GM23338 (cell line): ENCODE data around the gene LENG9.

Experiments used
- CREB1 ChIP-seq: fragments of 250-450 bp; sonication (Bioruptor Pico); IDR thresholded peaks from 2 replicates; pipeline ENCODE4 v1.5.0; 2020; ENCODE audit warnings: low read depth, mild to moderate bottlenecking, moderate library complexity
- CTCF ChIP-seq, 2 experiments: fragments of 200-600 bp in 1 of 2; sonication (generic) in 1 of 2; conservative IDR thresholded peaks; 2 replicates each; pipeline versions ENCODE4 v1.5.1 to v1.6.1; 2016 to 2017; ENCODE audit warnings: antibody characterized with exemption in 2 of 2, low read depth in 2 of 2, mild to moderate bottlenecking in 2 of 2, moderate library complexity in 1 of 2
- EZH2 ChIP-seq: fragments of 200-600 bp; sonication (generic); IDR thresholded peaks from one replicate; pipeline ENCODE4 v1.8.0; 2017; ENCODE audit warnings: antibody characterized with exemption, mild to moderate bottlenecking, low read depth; ENCODE audit not compliant: unreplicated experiment
- EZH2phosphoT487 ChIP-seq: fragments of 200-600 bp; sonication (generic); IDR thresholded peaks from one replicate; pipeline ENCODE4 v1.8.1; 2018; ENCODE audit warnings: antibody characterized with exemption; ENCODE audit not compliant: unreplicated experiment
- JUNB ChIP-seq: IDR thresholded peaks from one replicate; pipeline ENCODE4 v1.6.1; 2016; ENCODE audit warnings: antibody characterized with exemption; ENCODE audit not compliant: unreplicated experiment
- NANOG ChIP-seq: IDR thresholded peaks from 2 replicates; pipeline ENCODE4 v1.6.1; 2016; ENCODE audit warnings: antibody characterized with exemption, borderline replicate concordance
- POLR2AphosphoS5 ChIP-seq: IDR thresholded peaks from 2 replicates; pipeline ENCODE4 v1.6.1; 2016; ENCODE audit warnings: antibody characterized with exemption, low read depth
- REST ChIP-seq: IDR thresholded peaks from one replicate; pipeline ENCODE4 v1.6.1; 2018; ENCODE audit warnings: antibody characterized with exemption; ENCODE audit not compliant: unreplicated experiment
- ZNF114 ChIP-seq: fragments of 250-450 bp; sonication (Bioruptor Pico); IDR thresholded peaks from 2 replicates; pipeline ENCODE4 v1.5.0; 2020; ENCODE audit warnings: mild to moderate bottlenecking, moderate library complexity

- no peak for TF ChIP-seq CTCF (conservative IDR thresholded peaks at IDR 0.05; ENCODE audit: low read depth in 2 of 2)
- TF ChIP-seq REST = no peak
- no peak for TF ChIP-seq EZH2
- TF ChIP-seq POLR2AphosphoS5 = no peak
- TF ChIP-seq EZH2phosphoT487 = no peak
- TF ChIP-seq JUNB = no peak
- TF ChIP-seq CREB1 (CRISPR knock-in tag) = no peak
- TF ChIP-seq ZNF114 = no peak
- no peak for TF ChIP-seq NANOG
Measured at GRCh38 chr19:54452626-54453025, 11.0 kb downstream of the LENG9 start.
